Measurements from ENCODE around the gene PPP4R4. TPM values are rescaled to one million over a fixed set of nuclear protein-coding genes. Genes with fewer than 3 reads are reported as not detected.

Gene PPP4R4
- total RNA-seq, 2 donors from 2014 or later = 4.6 to 8.4 TPM

DNA sequence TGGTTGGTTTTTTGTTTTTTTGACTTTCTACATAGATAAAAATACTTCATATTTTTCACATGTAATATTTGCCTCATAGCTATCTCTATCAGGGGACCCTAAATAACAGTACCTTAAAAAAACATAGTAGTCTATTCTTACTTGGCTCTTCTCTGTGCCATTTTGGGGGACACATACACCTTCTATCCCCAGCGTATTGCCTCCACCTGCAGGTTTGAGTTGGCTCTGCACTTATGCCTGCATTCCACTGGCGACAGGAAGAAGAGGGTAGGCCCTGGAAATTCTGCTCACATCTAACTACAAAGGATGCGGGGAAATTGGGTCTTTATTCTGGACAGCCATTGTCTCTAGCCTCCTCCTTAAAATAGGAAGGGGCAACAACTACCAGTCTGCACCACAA, 30.9 kb upstream of the PPP4R4 start:
- Mint-ChIP-seq H3K27me3 (ENCODE audit: insufficient read depth) (peaks cover 6% of the 10 kb centered on the region), H3K27ac (no peak overlapping the region), H3K4me3 (no peak overlapping the region), H3K4me1 (peaks cover 9% of the 10 kb centered on the region), H3K9me3 (no peaks in the 10 kb centered on the region), H3K36me3 (ENCODE audit: low read depth) (no peaks in the 10 kb centered on the region)
- 62% methylated on average over 3 of the region's 3 CpGs; no CpG with 5 or more reads in 1 of the 2 experiments for WGBS, 2 experiments (ENCODE audit: insufficient coverage in 1 of 2, insufficient read length in 1 of 2)
- Histone ChIP-seq H3K4me3 (ENCODE audit: low read length) (no peak overlapping the region), H3K36me3 (ENCODE audit: control insufficient read depth, insufficient read depth, low read length) (no peaks in the 10 kb centered on the region), H3K27me3 (ENCODE audit: control insufficient read depth, insufficient read depth, low read length, poor library complexity, severe bottlenecking) (no peaks in the 10 kb centered on the region), H3K9ac (ENCODE audit: extremely low read depth, low read length, poor library complexity, severe bottlenecking) (no peak overlapping the region), H3K4me1 (ENCODE audit: control insufficient read depth, insufficient read depth, low read length) (peaks cover 4% of the 10 kb centered on the region), H3K27ac (ENCODE audit: low read depth, low read length) (no peak overlapping the region), H3K9me3 (ENCODE audit: control insufficient read depth, low read length) (no peaks in the 10 kb centered on the region)
- DNase-seq = peak; percentile 83
- TF ChIP-seq, protein P1, sequence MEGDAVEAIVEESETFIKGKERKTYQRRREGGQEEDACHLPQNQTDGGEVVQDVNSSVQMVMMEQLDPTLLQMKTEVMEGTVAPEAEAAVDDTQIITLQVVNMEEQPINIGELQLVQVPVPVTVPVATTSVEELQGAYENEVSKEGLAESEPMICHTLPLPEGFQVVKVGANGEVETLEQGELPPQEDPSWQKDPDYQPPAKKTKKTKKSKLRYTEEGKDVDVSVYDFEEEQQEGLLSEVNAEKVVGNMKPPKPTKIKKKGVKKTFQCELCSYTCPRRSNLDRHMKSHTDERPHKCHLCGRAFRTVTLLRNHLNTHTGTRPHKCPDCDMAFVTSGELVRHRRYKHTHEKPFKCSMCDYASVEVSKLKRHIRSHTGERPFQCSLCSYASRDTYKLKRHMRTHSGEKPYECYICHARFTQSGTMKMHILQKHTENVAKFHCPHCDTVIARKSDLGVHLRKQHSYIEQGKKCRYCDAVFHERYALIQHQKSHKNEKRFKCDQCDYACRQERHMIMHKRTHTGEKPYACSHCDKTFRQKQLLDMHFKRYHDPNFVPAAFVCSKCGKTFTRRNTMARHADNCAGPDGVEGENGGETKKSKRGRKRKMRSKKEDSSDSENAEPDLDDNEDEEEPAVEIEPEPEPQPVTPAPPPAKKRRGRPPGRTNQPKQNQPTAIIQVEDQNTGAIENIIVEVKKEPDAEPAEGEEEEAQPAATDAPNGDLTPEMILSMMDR (conservative IDR thresholded peaks at IDR 0.05) = peak; percentile 79

DNA sequence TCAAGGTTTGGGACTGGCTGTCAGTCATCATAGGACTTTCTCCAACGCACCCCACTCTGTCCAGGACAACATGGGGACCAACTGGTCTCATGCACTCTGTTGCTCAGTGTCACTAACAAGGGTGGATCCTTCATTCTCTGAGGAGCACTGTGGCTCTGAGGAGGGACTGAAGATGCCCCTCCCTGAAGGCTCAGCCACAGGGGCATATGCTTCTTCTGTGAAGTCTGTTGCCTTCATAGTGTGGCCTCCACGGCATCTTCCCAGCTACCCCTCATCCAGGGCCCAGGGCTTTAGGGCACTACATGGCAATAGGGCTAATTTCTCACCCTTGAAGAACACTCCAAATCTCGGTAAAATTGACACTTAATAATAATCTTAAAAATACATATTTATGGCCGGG, 30.4 kb upstream of the PPP4R4 start:
- Histone ChIP-seq H3K36me3 (ENCODE audit: control insufficient read depth, insufficient read depth, low read length) (no peaks in the 10 kb centered on the region), H3K9ac (ENCODE audit: extremely low read depth, low read length, poor library complexity, severe bottlenecking) (no peak overlapping the region), H3K9me3 (ENCODE audit: control insufficient read depth, low read length) (no peaks in the 10 kb centered on the region), H3K27ac (ENCODE audit: low read depth, low read length) (no peak overlapping the region), H3K4me3 (ENCODE audit: low read length) (no peak overlapping the region), H3K27me3 (ENCODE audit: control insufficient read depth, insufficient read depth, low read length, poor library complexity, severe bottlenecking) (no peaks in the 10 kb centered on the region), H3K4me1 (ENCODE audit: control insufficient read depth, insufficient read depth, low read length) (no peaks in the 10 kb centered on the region)
- WGBS, 2 experiments (ENCODE audit: insufficient coverage in 1 of 2, insufficient read length in 1 of 2) = 88 to 90% methylated on average over 2 to 4 of the region's 4 CpGs
- TF ChIP-seq, protein P1 (conservative IDR thresholded peaks at IDR 0.05) = no peak
- H3K27me3 Mint-ChIP-seq (ENCODE audit: insufficient read depth) = peaks cover 10% of the 10 kb centered on the region
- no peak for DNase-seq
- no peaks in the 10 kb centered on the region for H3K9me3 Mint-ChIP-seq
- no peaks in the 10 kb centered on the region for H3K36me3 Mint-ChIP-seq (ENCODE audit: low read depth)
- no peak overlapping the region for H3K27ac Mint-ChIP-seq
- peaks cover 9% of the 10 kb centered on the region for H3K4me1 Mint-ChIP-seq
- H3K4me3 Mint-ChIP-seq = no peak overlapping the region

DNA sequence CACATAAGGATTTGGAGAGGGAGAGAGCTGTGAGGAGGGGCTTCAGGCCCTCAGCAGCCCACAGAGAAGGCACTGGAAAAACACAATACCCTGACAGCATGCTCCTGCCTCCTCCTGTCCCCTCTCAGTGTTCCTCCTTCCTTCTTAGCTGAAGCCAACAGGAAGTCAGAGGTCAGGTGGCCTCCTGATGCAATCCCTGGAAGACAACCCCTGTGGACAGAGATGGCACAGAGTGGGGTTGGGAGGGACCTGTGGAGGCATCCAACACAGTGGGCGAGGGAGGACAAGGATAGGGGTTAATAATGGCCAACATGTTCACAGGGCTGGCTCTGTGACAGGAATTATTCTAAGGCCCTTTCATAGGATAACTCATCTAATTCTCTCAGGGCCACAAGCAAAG, 29.4 kb upstream of the PPP4R4 start:
- H3K4me3 ChIP-seq (ENCODE audit: low read length) = no peak overlapping the region
- H3K9me3 Mint-ChIP-seq = no peaks in the 10 kb centered on the region
- H3K27ac ChIP-seq (ENCODE audit: low read depth, low read length) = no peak overlapping the region
- DNase-seq = peak; percentile 63
- peaks cover 5% of the 10 kb centered on the region for H3K4me1 Mint-ChIP-seq
- WGBS, 2 experiments (ENCODE audit: insufficient coverage in 1 of 2, insufficient read length in 1 of 2) = 71% methylated on average over 1 of the region's 1 CpG; no CpG with 5 or more reads in 1 of the 2 experiments
- peak overlapping the region; percentile 83 for H3K27ac Mint-ChIP-seq
- H3K36me3 ChIP-seq (ENCODE audit: control insufficient read depth, insufficient read depth, low read length) = no peaks in the 10 kb centered on the region
- no peak overlapping the region for H3K4me3 Mint-ChIP-seq
- no peaks in the 10 kb centered on the region for H3K36me3 Mint-ChIP-seq (ENCODE audit: low read depth)
- H3K27me3 Mint-ChIP-seq (ENCODE audit: insufficient read depth) = peaks cover 15% of the 10 kb centered on the region
- no peak overlapping the region for H3K9ac ChIP-seq (ENCODE audit: extremely low read depth, low read length, poor library complexity, severe bottlenecking)
- H3K9me3 ChIP-seq (ENCODE audit: control insufficient read depth, low read length) = no peaks in the 10 kb centered on the region
- no peaks in the 10 kb centered on the region for H3K27me3 ChIP-seq (ENCODE audit: control insufficient read depth, insufficient read depth, low read length, poor library complexity, severe bottlenecking)
- TF ChIP-seq, protein P1 (conservative IDR thresholded peaks at IDR 0.05) = no peak
- H3K4me1 ChIP-seq (ENCODE audit: control insufficient read depth, insufficient read depth, low read length) = no peaks in the 10 kb centered on the region

Data from endodermal cell (in vitro differentiated cells).